WERI-Rb-1 (cell line): ENCODE data around the gene RPL36A.

ENCODE experiments used
- DNase-seq: peaks from one replicate; pipeline ENCODE4 v3.0.0-alpha.2; 2020
- H3K27ac ChIP-seq: fragments of 250-450 bp; sonication (Bioruptor Pico); 2 replicates; pipeline ENCODE4 v1.5.1; 2020; ENCODE audit warnings: mild to moderate bottlenecking, moderate library complexity
- H3K27me3 ChIP-seq: fragments of 250-450 bp; sonication (Bioruptor Pico); 2 replicates; pipeline ENCODE4 v1.5.1; 2021; ENCODE audit warnings: mild to moderate bottlenecking, low read depth, moderate library complexity; ENCODE audit not compliant: insufficient read depth, severe bottlenecking
- H3K36me3 ChIP-seq: fragments of 250-450 bp; sonication (Bioruptor Pico); 2 replicates; pipeline ENCODE4 v1.5.1; 2020; ENCODE audit warnings: mild to moderate bottlenecking, moderate library complexity
- H3K4me3 ChIP-seq: 2 replicates; pipeline ENCODE4 v1.5.1; 2011; ENCODE audit warnings: low read depth, mild to moderate bottlenecking, control low read depth, low read length
- H3K9me3 ChIP-seq: fragments of 250-450 bp; sonication (Bioruptor Pico); 2 replicates; pipeline ENCODE4 v1.5.1; 2021; ENCODE audit warnings: mild to moderate bottlenecking, moderate library complexity; ENCODE audit not compliant: severe bottlenecking
- CTCF ChIP-seq: IDR thresholded peaks from 2 replicates; pipeline ENCODE4 v1.5.1; 2011; ENCODE audit warnings: low read depth, mild to moderate bottlenecking, control low read depth, inconsistent platforms, low read length

The RPL36A gene

DNA sequence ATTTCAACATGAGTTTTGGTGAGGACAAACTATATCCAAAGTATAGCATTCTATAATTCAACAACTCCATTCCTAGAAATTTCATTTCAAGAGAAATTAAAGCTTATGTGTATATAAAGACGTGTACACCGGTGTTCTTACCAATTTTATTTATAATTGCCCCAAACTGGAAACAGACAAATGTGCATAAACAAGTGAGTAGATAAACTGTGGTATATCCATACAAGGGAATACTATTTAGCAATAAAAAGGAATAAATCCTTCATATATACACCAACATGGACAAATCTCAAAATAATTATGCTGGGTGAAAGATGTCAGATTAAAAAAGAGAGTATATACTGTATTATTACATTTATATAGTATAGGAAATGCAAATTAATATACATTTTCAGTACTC lies 37.1 kb downstream of the RPL36A start:
- DNase-seq: no peak
- H3K36me3 ChIP-seq: peaks cover 3% of the 10 kb centered on the region; the same call in 1 of the 2 replicates
- H3K27me3 ChIP-seq: no peaks in the 10 kb centered on the region
- no peak overlapping the region for H3K4me3 ChIP-seq
- H3K27ac ChIP-seq: no peak overlapping the region
- peaks cover 5% of the 10 kb centered on the region for H3K9me3 ChIP-seq
- TF ChIP-seq CTCF: no peak

DNA sequence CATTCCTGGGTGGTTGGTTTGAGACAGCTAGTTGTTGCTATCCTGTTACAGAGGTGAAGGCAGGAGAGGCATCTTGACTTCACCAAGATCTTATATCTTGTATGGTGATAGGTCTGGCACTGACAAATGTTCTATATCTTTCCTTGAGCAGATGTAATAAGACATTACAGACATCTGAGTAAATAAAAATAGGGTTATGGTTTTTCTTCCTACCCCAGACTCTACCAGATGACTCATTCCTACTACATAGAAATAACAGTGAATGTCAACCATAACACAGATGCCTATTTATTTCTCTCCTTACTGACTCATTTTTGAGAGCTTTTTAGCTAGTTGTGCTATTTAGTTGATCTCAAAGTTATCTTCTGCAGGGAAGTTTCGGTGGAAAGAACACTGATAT lies 39.1 kb downstream of the RPL36A start:
- no peak for DNase-seq

GRCh38 chrX:101430457-101431078 lies 39.8 kb downstream of the RPL36A start:
- Histone ChIP-seq H3K4me3 (no peak overlapping the region), H3K27ac (no peak overlapping the region), H3K36me3 (peaks cover 3% of the 10 kb centered on the region; the same call in 1 of the 2 replicates), H3K9me3 (peaks cover 5% of the 10 kb centered on the region), H3K27me3 (no peaks in the 10 kb centered on the region)
- no peak for DNase-seq
- TF ChIP-seq CTCF: no peak

More for the DNA sequence above, 39.1 kb downstream of the RPL36A start:
- H3K4me3 ChIP-seq: no peak overlapping the region
- no peak overlapping the region for H3K27ac ChIP-seq
- no peaks in the 10 kb centered on the region for H3K27me3 ChIP-seq
- peaks cover 5% of the 10 kb centered on the region for H3K9me3 ChIP-seq
- no peak for TF ChIP-seq CTCF
- peaks cover 3% of the 10 kb centered on the region; the same call in 1 of the 2 replicates for H3K36me3 ChIP-seq

DNA sequence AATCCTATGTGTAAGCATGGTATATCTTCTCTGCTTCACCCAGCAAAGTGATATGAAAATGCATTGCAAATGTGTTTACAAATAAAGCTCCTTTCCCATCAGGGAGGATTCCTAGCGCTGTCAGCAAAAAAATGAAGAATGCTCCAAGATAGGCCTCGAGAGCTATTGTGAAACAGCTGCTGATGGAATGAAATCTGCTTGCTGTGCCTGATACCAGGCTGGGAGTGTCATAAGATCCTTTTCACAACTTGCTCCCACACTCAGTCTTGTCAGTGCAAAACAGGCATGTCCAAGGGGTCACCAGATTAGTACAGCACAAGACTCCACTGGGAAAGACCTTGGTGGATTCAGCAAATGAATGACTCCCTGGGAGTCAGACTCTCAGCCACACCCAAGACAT lies 51.3 kb downstream of the RPL36A start:
- H3K27me3 ChIP-seq: no peaks in the 10 kb centered on the region
- TF ChIP-seq CTCF: no peak
- no peak for DNase-seq
- H3K4me3 ChIP-seq: no peak overlapping the region
- H3K27ac ChIP-seq: no peak overlapping the region
- no peaks in the 10 kb centered on the region for H3K36me3 ChIP-seq
- H3K9me3 ChIP-seq: no peaks in the 10 kb centered on the region
